NT2/D1 (cell line): ENCODE results near the gene CTDP1.

Experiments
- YY1 ChIP-seq: IDR thresholded peaks from 2 replicates; pipeline ENCODE4 v1.6.1; 2011; ENCODE audit not compliant: insufficient read length, insufficient read depth
- ZNF274 ChIP-seq: IDR thresholded peaks from 2 replicates; pipeline ENCODE4 v1.6.1; 2011; ENCODE audit warnings: mild to moderate bottlenecking, low read depth, low read length

DNA sequence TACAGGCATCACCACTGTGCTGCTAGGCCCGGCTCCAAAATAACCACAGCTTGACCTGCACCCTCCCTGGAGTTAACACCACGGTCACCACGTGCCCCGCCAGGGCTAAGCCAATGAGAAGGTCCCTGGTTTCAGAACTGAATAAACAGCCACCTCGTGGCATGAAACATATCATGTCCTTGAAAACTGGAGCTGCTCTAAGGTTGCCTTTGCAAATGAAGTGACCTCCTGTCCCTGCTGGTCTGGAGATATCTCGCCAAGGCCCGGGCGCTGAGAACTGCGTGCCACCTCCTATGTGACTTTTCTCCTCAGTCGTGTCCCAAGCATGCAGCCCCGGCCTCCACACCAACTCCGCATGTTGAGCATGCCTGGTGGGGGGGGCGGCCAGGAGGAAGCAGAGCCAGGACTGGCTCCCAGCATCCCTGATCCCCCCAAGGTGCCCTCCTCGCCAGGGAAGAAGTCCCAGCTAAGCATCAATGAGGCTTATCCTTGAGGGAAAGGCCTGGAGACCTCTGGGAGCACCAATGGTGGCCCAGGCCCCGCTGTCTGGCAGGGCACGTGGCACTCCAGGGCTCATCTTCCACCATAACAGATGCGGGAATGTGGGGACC is 101.8 kb downstream of the CTDP1 start:
- TF ChIP-seq ZNF274 (no peak), YY1 (no peak)
